Fibroblast of pulmonary artery (primary cell): ENCODE results near the gene FBXW8.

Experiments
- DNase-seq: peaks from one replicate; pipeline ENCODE4 v3.0.0-alpha.2; 2010; ENCODE audit warnings: low read depth
- H3K4me3 ChIP-seq: replicated peaks from 2 replicates; pipeline ENCODE4 v1.5.1; 2011; ENCODE audit warnings: low read depth, mild to moderate bottlenecking, control low read depth, low read length, moderate library complexity
- CTCF ChIP-seq: IDR thresholded peaks from 2 replicates; pipeline ENCODE4 v1.5.1; 2011; ENCODE audit warnings: mild to moderate bottlenecking, control low read depth, low read length, inconsistent platforms; ENCODE audit errors: missing control alignments

The FBXW8 gene

GRCh38 chr12:117034701-117035151, 124.0 kb downstream of the FBXW8 start:
- no peak for TF ChIP-seq CTCF
- H3K4me3 ChIP-seq: no peak overlapping the region
- DNase-seq: no peak

GRCh38 chr12:117035287-117035686, 124.5 kb downstream of the FBXW8 start:
- TF ChIP-seq CTCF: no peak
- no peak for DNase-seq
- no peak overlapping the region for H3K4me3 ChIP-seq

GRCh38 chr12:117036046-117036445, 125.3 kb downstream of the FBXW8 start:
- DNase-seq: no peak
- TF ChIP-seq CTCF: no peak
- H3K4me3 ChIP-seq: no peak overlapping the region

- TF ChIP-seq CTCF: no peak
- no peak overlapping the region for H3K4me3 ChIP-seq
Measured at GRCh38 chr12:117036547-117036946, 125.8 kb downstream of the FBXW8 start.

GRCh38 chr12:117037289-117038022, 126.7 kb downstream of the FBXW8 start:
- DNase-seq: no peak
- no peak for TF ChIP-seq CTCF
- no peak overlapping the region for H3K4me3 ChIP-seq

More at GRCh38 chr12:117036547-117036946, 125.8 kb downstream of the FBXW8 start:
- DNase-seq: no peak

- no peak for DNase-seq
- no peak overlapping the region for H3K4me3 ChIP-seq
- TF ChIP-seq CTCF: no peak
Measured at GRCh38 chr12:117038023-117038680, 127.4 kb downstream of the FBXW8 start.

GRCh38 chr12:117038919-117039318, 128.2 kb downstream of the FBXW8 start:
- H3K4me3 ChIP-seq: no peak overlapping the region
- no peak for DNase-seq
- TF ChIP-seq CTCF: no peak
